GM23338 (cell line): ENCODE data around the gene FGFR3.

Experiments
- EZH2 ChIP-seq: fragments of 200-600 bp; sonication (generic); IDR thresholded peaks from one replicate; pipeline ENCODE4 v1.8.0; 2017; ENCODE audit warnings: antibody characterized with exemption, mild to moderate bottlenecking, low read depth; ENCODE audit not compliant: unreplicated experiment
- EZH2phosphoT487 ChIP-seq: fragments of 200-600 bp; sonication (generic); IDR thresholded peaks from one replicate; pipeline ENCODE4 v1.8.1; 2018; ENCODE audit warnings: antibody characterized with exemption; ENCODE audit not compliant: unreplicated experiment
- JUNB ChIP-seq: IDR thresholded peaks from one replicate; pipeline ENCODE4 v1.6.1; 2016; ENCODE audit warnings: antibody characterized with exemption; ENCODE audit not compliant: unreplicated experiment
- POLR2AphosphoS5 ChIP-seq: IDR thresholded peaks from 2 replicates; pipeline ENCODE4 v1.6.1; 2016; ENCODE audit warnings: antibody characterized with exemption, low read depth
- TF ChIP-seq, protein P1 (sequence below), 2 experiments: fragments of 200-600 bp in 1 of 2; sonication (generic) in 1 of 2; conservative IDR thresholded peaks; 2 replicates each; pipeline versions ENCODE4 v1.5.1 to v1.6.1; 2016 to 2017; ENCODE audit warnings: antibody characterized with exemption in 2 of 2, low read depth in 2 of 2, mild to moderate bottlenecking in 2 of 2, moderate library complexity in 1 of 2
- TF ChIP-seq, protein P2 (sequence below): IDR thresholded peaks from one replicate; pipeline ENCODE4 v1.6.1; 2018; ENCODE audit warnings: antibody characterized with exemption; ENCODE audit not compliant: unreplicated experiment

DNA sequence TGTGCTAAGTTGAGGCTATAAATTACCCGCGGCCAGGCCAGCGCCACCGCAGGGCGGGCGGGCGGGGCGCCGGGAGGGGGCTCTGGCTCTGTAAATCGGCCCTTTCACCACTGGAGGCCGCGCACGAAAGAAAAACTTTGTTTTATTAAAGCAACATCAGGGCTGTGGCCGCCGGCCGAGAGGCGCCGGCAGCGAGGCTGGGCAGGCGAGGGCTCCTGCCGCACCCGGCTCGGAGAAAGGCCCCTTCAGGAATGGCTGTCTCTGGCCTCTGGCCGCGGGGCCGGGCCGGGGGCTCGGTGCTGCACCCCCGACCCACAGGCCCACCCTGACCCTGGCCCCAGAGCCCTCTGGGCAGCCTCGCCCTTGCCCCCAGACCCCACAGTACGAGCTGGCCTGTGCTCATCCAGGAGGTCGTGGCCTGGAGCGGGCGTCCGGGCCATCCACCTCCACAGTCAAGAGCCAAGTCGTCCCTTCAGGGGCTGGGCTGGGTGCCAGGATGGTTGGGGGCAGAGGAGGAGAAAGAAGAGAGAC lies 29.5 kb upstream of the FGFR3 start:
- TF ChIP-seq, protein P1, sequence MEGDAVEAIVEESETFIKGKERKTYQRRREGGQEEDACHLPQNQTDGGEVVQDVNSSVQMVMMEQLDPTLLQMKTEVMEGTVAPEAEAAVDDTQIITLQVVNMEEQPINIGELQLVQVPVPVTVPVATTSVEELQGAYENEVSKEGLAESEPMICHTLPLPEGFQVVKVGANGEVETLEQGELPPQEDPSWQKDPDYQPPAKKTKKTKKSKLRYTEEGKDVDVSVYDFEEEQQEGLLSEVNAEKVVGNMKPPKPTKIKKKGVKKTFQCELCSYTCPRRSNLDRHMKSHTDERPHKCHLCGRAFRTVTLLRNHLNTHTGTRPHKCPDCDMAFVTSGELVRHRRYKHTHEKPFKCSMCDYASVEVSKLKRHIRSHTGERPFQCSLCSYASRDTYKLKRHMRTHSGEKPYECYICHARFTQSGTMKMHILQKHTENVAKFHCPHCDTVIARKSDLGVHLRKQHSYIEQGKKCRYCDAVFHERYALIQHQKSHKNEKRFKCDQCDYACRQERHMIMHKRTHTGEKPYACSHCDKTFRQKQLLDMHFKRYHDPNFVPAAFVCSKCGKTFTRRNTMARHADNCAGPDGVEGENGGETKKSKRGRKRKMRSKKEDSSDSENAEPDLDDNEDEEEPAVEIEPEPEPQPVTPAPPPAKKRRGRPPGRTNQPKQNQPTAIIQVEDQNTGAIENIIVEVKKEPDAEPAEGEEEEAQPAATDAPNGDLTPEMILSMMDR (conservative IDR thresholded peaks at IDR 0.05; ENCODE audit: low read depth in 2 of 2) = no peak
- TF ChIP-seq POLR2AphosphoS5 = no peak
- TF ChIP-seq EZH2 = no peak
- no peak for TF ChIP-seq EZH2phosphoT487
- no peak for TF ChIP-seq JUNB
- TF ChIP-seq, protein P2, sequence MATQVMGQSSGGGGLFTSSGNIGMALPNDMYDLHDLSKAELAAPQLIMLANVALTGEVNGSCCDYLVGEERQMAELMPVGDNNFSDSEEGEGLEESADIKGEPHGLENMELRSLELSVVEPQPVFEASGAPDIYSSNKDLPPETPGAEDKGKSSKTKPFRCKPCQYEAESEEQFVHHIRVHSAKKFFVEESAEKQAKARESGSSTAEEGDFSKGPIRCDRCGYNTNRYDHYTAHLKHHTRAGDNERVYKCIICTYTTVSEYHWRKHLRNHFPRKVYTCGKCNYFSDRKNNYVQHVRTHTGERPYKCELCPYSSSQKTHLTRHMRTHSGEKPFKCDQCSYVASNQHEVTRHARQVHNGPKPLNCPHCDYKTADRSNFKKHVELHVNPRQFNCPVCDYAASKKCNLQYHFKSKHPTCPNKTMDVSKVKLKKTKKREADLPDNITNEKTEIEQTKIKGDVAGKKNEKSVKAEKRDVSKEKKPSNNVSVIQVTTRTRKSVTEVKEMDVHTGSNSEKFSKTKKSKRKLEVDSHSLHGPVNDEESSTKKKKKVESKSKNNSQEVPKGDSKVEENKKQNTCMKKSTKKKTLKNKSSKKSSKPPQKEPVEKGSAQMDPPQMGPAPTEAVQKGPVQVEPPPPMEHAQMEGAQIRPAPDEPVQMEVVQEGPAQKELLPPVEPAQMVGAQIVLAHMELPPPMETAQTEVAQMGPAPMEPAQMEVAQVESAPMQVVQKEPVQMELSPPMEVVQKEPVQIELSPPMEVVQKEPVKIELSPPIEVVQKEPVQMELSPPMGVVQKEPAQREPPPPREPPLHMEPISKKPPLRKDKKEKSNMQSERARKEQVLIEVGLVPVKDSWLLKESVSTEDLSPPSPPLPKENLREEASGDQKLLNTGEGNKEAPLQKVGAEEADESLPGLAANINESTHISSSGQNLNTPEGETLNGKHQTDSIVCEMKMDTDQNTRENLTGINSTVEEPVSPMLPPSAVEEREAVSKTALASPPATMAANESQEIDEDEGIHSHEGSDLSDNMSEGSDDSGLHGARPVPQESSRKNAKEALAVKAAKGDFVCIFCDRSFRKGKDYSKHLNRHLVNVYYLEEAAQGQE = no peak
